AG10803 (cell line): ENCODE data around the gene CHCHD5.

Experiments used
- DNase-seq: peaks from one replicate; pipeline ENCODE4 v3.0.0; 2010; ENCODE audit warnings: low read depth
- H3K4me3 ChIP-seq: 2 replicates; pipeline ENCODE4 v1.5.1; 2011; ENCODE audit warnings: mild to moderate bottlenecking, low read length, control low read depth
- TF ChIP-seq, protein P1 (sequence below): conservative IDR thresholded peaks from 2 replicates; pipeline ENCODE4 v1.5.1; 2011; ENCODE audit warnings: mild to moderate bottlenecking, low read length, control low read depth, inconsistent platforms

The CHCHD5 gene

GRCh38 chr2:112579241-112579640 lies 5.2 kb upstream of the CHCHD5 start:
- H3K4me3 ChIP-seq: no peak overlapping the region
- DNase-seq: peak; percentile 91
- TF ChIP-seq, protein P1, sequence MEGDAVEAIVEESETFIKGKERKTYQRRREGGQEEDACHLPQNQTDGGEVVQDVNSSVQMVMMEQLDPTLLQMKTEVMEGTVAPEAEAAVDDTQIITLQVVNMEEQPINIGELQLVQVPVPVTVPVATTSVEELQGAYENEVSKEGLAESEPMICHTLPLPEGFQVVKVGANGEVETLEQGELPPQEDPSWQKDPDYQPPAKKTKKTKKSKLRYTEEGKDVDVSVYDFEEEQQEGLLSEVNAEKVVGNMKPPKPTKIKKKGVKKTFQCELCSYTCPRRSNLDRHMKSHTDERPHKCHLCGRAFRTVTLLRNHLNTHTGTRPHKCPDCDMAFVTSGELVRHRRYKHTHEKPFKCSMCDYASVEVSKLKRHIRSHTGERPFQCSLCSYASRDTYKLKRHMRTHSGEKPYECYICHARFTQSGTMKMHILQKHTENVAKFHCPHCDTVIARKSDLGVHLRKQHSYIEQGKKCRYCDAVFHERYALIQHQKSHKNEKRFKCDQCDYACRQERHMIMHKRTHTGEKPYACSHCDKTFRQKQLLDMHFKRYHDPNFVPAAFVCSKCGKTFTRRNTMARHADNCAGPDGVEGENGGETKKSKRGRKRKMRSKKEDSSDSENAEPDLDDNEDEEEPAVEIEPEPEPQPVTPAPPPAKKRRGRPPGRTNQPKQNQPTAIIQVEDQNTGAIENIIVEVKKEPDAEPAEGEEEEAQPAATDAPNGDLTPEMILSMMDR: peak; percentile 31

- H3K4me3 ChIP-seq: no peak overlapping the region
- no peak for DNase-seq
- TF ChIP-seq, protein P1: no peak
Measured at GRCh38 chr2:112580084-112580483, 4.3 kb upstream of the CHCHD5 start.

- TF ChIP-seq, protein P1: peak; percentile 59
- no peak overlapping the region for H3K4me3 ChIP-seq
- peak; percentile 69 for DNase-seq
Measured at GRCh38 chr2:112582314-112582746, 2.1 kb upstream of the CHCHD5 start.

DNA sequence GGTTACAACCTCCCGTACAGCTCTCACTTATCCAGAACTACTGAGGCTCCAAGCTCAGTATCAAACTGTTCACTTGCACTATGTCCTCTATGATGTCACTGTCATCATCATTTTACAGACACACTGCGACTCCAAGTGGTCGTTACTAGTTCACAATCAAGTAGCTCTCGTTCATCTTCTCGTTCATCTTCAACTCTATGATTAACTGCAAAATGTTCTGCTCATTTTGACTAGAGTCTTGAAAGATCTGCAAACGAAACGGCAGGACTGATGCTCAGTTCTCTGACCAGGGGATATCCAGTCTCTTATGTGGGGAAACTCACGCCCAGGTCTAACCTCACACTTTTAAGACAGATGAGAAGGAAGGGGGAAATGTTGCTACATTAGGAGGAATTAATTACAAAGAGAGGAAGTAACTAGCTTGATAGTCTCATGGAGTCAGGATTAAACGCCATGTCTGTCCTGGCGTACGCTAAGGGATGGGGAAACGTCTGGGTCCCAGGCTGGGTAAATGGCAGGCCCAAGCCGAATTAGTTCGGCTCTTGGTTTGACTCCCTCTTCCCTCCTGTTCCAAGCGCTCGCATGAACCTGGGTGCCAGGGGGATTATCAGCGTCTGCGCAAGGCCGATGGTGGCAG lies 794 bp upstream of the CHCHD5 start:
- DNase-seq: peak; percentile 17
- TF ChIP-seq, protein P1: no peak

GRCh38 chr2:112584891-112585250 lies 462 bp downstream of the CHCHD5 start:
- TF ChIP-seq, protein P1: no peak
- H3K4me3 ChIP-seq: peak overlapping the region; percentile 92
- DNase-seq: no peak

More for the DNA sequence above, 794 bp upstream of the CHCHD5 start:
- peak overlapping the region; percentile 92 for H3K4me3 ChIP-seq

GRCh38 chr2:112585400-112585799 lies 991 bp downstream of the CHCHD5 start:
- DNase-seq: no peak
- TF ChIP-seq, protein P1: no peak
- H3K4me3 ChIP-seq: peak overlapping the region; percentile 92

DNA sequence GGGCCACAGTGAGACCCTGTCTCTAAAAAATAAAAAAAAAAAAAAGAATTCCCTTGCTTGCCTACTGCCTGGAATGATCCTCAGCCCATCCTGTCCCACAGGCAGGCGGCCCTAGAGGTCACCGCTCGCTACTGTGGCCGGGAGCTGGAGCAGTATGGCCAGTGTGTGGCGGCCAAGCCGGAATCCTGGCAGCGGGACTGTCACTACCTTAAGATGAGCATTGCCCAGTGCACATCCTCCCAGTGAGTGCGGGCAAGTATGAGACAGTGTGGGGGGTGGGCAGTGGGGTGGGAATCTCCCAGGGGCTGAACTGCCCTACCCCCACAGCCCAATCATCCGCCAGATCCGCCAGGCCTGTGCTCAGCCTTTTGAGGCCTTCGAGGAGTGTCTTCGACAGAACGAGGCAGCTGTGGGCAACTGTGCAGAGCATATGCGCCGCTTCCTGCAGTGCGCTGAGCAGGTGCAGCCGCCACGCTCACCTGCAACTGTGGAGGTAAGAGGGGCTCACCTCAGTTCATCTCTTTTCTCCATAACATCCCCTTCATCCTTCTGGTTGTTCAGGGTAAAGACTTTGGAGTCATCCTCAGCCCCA lies 1.6 kb downstream of the CHCHD5 start:
- TF ChIP-seq, protein P1: no peak
- no peak overlapping the region for H3K4me3 ChIP-seq
- DNase-seq: no peak
